H4 (cell line): ENCODE results near the gene LRBA. TPM values are rescaled to one million over a fixed set of nuclear protein-coding genes. Genes with fewer than 3 reads are reported as not detected.
"Not testable (repeated sequence)": the region's sequence is repeated elsewhere in the genome, so short reads cannot be mapped to it uniquely, and the experiment has no call there.

Experiments
- DNase-seq: peaks from one replicate; pipeline ENCODE4 v3.0.0-alpha.2; 2015; ENCODE audit warnings: low spot score
- total RNA-seq: library from RNA; depleted of rRNA; stranded (reverse); fragments of >200 nt; shearing (Covaris generic); gene quantifications from 2 replicates; pipeline ENCODE4 v1.2.3, GENCODE V29; 2014

The LRBA gene
- total RNA-seq, 1 experiment from 2014 or later: 31.1 TPM

DNA sequence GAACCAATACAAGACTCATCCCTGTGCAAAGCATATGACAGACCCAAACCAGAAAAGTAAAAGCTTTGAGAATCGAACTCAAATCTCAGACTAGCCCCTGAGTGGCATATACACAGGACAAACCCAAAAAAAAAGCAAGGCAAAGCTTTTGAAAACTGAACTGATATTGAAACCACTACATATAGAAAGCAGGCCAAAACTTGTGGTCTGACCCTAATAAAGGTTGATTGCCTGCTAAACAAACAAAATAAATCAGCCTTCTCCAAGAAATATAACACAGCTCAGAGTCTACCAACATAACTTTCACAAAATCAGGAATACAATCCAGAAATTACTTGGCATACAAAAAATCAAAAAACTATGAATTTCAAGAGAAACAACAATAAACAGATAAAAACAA, 40.3 kb downstream of the LRBA start:
- DNase-seq: no peak

DNA sequence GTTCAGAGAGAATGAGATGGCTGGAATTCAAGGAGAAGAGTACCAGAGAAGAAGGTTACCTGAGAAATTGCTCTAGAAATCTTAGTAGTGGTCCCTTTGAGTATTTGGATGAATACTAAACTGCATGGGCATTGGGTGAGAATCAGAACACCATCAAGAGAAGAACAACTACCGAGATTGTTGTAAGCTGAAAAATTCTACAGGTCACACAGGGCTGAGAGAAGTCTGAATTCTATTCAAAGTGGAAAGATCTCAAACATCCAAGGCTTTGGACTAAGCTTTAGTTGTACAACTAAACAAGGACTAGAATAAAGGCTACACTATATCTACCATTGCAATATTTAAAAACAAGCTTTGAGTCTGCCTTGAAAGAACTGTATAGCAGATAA, 40.8 kb downstream of the LRBA start:
- DNase-seq: no peak

DNA sequence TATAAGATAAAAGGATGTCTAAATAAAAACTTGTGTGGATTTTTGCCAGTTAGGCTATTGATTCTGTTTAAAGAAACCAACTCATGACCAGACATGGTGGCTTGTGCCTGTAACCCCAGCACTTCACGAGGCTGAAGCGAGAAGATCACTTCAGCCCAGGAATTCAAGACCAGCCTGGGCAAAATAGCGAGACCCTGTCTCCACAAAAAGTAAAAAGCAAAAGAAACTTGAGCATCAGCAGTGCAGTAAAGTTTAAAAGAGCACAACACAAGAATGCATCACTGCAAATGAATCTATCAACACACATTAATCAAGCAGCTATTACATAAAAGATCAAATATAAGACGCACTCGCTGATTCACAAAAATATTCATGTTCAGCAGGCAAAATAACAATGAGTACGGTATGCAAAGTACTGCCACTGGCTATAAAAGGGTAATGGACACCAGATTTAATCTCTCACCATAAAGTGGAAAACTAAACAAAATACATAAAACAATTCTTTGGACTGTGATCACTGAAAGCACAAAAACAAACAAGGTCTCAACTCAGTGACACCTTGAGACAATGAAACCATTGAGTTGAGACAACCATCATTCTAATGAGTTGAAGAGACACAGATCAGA, 41.3 kb downstream of the LRBA start:
- DNase-seq: no peak

- no peak for DNase-seq
These were observed 42.5 kb downstream of the LRBA start for GRCh38 chr4:150972592-150972991.

- DNase-seq: no peak
These were observed 43.2 kb downstream of the LRBA start for GRCh38 chr4:150971901-150972300.

DNA sequence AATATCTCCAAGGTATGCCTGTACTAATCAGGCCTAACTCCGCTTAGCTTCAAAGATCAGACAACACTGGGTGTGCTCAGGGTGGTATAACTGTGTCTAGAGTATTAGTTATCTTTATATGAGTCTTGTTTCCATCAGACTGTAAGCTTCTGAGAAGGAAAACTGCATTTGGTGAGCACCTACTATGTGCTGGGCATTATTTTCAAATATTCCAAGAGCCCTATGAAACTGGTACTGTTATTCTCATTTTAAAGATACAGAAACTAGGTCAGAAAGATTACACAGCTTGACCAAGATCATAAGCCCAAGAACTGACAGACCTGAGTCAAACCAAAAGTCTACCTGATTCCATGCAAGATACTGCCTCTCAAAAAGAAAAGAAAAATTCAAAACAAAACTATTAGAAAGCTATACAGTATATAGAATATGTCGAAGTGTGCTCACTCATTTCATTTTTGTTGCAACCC, 44.4 kb downstream of the LRBA start:
- no peak for DNase-seq

DNA sequence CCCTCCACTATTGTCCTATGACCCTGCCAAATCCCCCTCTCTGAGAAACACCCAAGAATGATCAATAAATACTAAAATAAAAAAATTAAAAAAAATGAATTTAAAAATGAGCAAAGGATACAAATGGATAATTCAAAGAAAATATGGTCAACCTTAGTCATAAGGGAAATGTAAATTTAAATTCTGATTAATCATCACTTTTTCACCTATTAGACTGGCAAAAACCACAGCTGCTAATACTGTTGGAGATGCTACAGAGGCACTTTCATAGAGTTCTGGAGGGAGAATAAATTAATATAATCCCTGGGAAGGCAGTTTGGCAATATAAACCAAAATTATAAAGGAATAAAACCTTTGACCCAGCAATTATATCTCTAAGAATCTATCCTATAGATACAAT, 50.3 kb downstream of the LRBA start:
- no peak for DNase-seq

GRCh38 chr4:150963602-150964345, 51.3 kb downstream of the LRBA start:
- DNase-seq: not testable (repeated sequence)

- no peak for DNase-seq
These were observed 52.8 kb downstream of the LRBA start for GRCh38 chr4:150962245-150962644.

DNA sequence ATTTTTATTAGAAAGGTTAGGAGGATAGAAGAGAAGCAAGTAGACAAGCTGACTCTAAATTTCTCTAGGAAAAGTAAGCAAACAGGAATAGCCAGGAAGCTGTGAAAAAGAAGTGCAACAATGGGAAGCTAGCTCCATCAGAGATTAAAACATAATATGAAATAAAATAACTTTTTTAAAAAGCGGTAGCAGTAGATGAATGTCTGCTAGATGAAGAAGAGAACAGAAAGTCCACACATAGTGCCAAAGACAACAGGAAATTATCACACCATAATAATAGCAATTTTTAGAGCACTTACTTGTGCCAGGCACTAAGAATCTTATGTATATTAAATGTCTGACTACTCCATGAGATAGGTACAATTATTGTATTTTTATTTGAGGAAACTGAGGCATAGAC, 53.5 kb downstream of the LRBA start:
- DNase-seq: no peak

- peak; percentile 46 for DNase-seq
These were observed 54.3 kb downstream of the LRBA start for GRCh38 chr4:150960818-150961217.

GRCh38 chr4:150960079-150960478, 55.0 kb downstream of the LRBA start:
- DNase-seq: peak; percentile 47

DNA sequence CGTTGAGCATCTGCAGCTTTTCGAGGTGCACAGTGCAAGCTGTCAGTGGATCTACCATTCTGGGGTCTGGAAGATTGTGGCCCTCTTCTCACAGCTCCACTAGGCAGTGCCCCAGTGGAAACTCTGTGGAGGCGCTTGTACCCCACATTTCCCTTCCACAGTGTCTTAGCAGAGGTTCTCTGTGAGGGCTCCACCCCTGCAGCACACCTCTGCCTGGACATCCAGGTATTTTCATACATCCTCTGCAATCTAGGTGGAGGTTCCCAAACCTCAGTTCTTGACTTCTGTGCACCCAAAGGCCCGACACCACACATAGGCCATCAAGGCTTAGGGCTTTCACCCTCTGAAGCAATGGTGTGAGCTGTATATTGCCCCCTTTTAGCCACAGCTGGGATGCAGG, 57.1 kb downstream of the LRBA start:
- not testable (repeated sequence) for DNase-seq

GRCh38 chr4:150957095-150957494, 58.0 kb downstream of the LRBA start:
- DNase-seq: not testable (repeated sequence)

DNA sequence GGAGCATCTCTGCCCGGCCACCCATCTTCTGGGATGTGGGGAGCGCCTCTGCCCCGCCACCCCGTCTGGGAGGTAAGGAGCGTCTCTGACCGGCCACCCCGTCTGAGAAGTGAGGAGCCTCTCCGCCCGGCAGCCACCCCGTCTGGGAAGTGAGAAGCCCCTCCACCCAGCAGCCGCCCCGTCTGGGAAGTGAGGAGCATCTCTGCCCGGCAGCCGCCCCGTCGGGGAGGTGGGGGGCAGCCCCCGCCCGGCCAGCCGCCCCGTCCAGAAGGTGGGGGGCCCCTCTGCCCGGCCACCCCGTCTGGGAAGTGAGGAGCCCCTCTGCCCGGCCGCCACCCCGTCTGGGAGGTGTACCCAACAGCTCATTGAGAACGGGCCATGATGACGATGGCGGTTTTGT, 61.2 kb downstream of the LRBA start:
- not testable (repeated sequence) for DNase-seq

DNA sequence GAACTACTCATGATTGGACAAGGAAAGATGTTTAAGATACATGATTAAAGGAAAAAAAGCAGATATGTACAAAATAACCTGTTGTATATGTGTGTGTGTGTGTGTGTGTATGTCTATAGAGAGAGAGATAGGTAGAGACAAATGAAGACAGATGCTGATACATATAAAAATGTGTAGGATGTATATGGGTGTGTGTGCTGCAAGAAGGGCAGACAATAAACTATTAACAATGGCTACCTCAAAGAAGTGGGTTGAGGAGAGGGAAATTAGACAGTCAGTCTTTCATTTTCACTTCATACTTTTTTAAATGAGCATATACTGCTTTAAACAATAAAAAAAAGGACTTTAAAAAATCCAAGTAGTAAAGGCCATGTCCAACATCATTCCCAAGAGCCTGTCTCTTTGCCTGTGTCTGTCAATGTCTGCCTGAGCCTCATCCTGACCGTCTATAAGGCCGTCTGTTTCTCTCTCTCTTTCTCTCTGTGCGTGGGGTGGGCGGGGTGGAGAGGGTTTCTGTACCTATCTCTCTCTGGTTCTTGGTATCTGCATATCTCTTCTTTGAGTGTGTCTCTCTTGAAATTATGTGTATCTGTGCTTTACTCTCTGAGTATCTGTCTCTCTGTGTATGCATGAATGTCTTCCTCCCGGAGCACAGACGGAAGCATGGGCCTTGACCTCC, 62.8 kb downstream of the LRBA start:
- DNase-seq: no peak

- DNase-seq: peak; percentile 14
These were observed 64.3 kb downstream of the LRBA start for GRCh38 chr4:150950657-150951288.

- no peak for DNase-seq
These were observed 65.1 kb downstream of the LRBA start for GRCh38 chr4:150949943-150950342.

DNA sequence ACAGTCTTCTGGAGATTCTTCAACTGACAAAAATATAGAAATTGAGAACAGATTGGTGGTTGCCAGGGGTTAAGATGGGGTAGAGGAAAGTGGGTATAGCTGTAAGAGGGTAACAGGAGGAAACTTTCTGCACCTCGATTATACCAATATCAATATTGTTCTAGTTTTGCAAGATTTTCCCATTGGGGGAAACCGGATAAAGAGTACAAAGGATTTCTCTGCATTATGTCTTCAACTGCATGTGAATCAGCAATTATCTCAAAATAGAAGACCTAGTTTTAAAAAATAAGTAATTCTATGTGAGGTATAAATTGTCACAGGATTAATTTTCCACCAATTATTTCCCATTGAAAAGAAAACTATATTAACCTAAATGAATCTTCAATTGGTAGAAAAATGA, 65.7 kb downstream of the LRBA start:
- DNase-seq: no peak

GRCh38 chr4:150948710-150949109, 66.4 kb downstream of the LRBA start:
- no peak for DNase-seq

DNA sequence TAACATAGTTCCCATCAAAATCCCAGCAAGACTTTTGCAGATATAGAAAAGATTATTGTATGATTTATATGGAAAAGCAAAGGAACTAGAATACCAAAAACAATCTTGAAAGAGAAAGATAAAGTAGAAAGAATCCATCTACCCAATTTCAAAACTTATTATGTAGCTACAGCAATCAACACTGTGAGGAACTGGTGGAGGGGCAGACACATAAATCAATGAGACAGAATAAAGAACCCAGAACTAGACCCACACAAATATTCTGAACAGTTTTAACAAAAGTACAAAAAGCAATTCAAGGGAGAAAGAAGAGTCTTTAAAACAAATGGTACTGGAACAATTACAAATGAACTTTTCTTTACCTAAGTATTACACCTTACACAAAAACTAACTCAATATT, 67.0 kb downstream of the LRBA start:
- no peak for DNase-seq

GRCh38 chr4:150944660-150945059, 70.4 kb downstream of the LRBA start:
- DNase-seq: no peak
